SK-N-SH treated with all-trans-retinoic acid at 6 μM for 48 hours (cell line): ENCODE data around the gene ADAM19.

Source experiments
- ATAC-seq: fragments of 200-7000 bp; cut with Tn5 transposase; 3 replicates; pipeline ENCODE4 v1.9.1; 2020; ENCODE audit warnings: mild to moderate bottlenecking, moderate library complexity
- ARNTL ChIP-seq: fragments of 450-650 bp; formaldehyde crosslinking; IDR thresholded peaks from 2 replicates; pipeline ENCODE4 v1.5.0; 2020; ENCODE audit warnings: low read depth, mild to moderate bottlenecking, moderate library complexity, borderline replicate concordance
- BACH2 ChIP-seq: fragments of 250-450 bp; sonication (Bioruptor Pico); IDR thresholded peaks from 2 replicates; pipeline ENCODE4 v1.9.0; 2021; ENCODE audit warnings: mild to moderate bottlenecking, borderline replicate concordance
- CREB5 ChIP-seq: fragments of 250-450 bp; sonication (Bioruptor Pico); IDR thresholded peaks from 2 replicates; pipeline ENCODE4 v1.5.1; 2020; ENCODE audit warnings: low read depth, mild to moderate bottlenecking, moderate library complexity
- CSDC2 ChIP-seq: fragments of 250-450 bp; sonication (Bioruptor Pico); IDR thresholded peaks from 2 replicates; pipeline ENCODE4 v1.5.0; 2020; ENCODE audit warnings: mild to moderate bottlenecking, moderate library complexity
- CSRNP3 ChIP-seq: fragments of 250-450 bp; sonication (Bioruptor Pico); IDR thresholded peaks from 2 replicates; pipeline ENCODE4 v1.5.1; 2021; ENCODE audit warnings: mild to moderate bottlenecking, moderate library complexity
- ESRRG ChIP-seq: fragments of 250-450 bp; sonication (Bioruptor Pico); IDR thresholded peaks from 2 replicates; pipeline ENCODE4 v1.6.1; 2021; ENCODE audit warnings: mild to moderate bottlenecking
- GLIS3 ChIP-seq: fragments of 250-450 bp; sonication (Bioruptor Pico); IDR thresholded peaks from 2 replicates; pipeline ENCODE4 v1.5.0; 2020; ENCODE audit warnings: mild to moderate bottlenecking, moderate library complexity
- ISL1 ChIP-seq: fragments of 250-450 bp; sonication (Bioruptor Pico); IDR thresholded peaks from 2 replicates; pipeline ENCODE4 v2.1.2; 2022; ENCODE audit warnings: mild to moderate bottlenecking, moderate library complexity
- OSR1 ChIP-seq: fragments of 250-450 bp; sonication (Bioruptor Pico); IDR thresholded peaks from 2 replicates; pipeline ENCODE4 v1.8.0; 2022; ENCODE audit warnings: moderate library complexity, mild to moderate bottlenecking, inconsistent platforms
- PATZ1 ChIP-seq: fragments of 250-450 bp; sonication (Bioruptor Pico); IDR thresholded peaks from 2 replicates; pipeline ENCODE4 v1.8.0; 2020; ENCODE audit warnings: mild to moderate bottlenecking, moderate library complexity, borderline replicate concordance
- POU6F1 ChIP-seq: fragments of 250-450 bp; sonication (Bioruptor Pico); IDR thresholded peaks from 2 replicates; pipeline ENCODE4 v1.8.0; 2021; ENCODE audit warnings: low read depth, mild to moderate bottlenecking, moderate library complexity, borderline replicate concordance
- PPARA ChIP-seq: fragments of 250-450 bp; sonication (Bioruptor Pico); IDR thresholded peaks from 2 replicates; pipeline ENCODE4 v1.5.0; 2020; ENCODE audit warnings: mild to moderate bottlenecking, borderline replicate concordance
- RARB ChIP-seq: fragments of 250-450 bp; sonication (Bioruptor Pico); IDR thresholded peaks from 2 replicates; pipeline ENCODE4 v1.8.0; 2021; ENCODE audit warnings: mild to moderate bottlenecking, moderate library complexity
- SNAI2 ChIP-seq: fragments of 250-450 bp; sonication (Bioruptor Pico); IDR thresholded peaks from 2 replicates; pipeline ENCODE4 v1.5.0; 2020; ENCODE audit warnings: mild to moderate bottlenecking, moderate library complexity
- TCF4 ChIP-seq: fragments of 250-450 bp; sonication (Bioruptor Pico); IDR thresholded peaks from 2 replicates; pipeline ENCODE4 v1.8.0; 2021; ENCODE audit warnings: mild to moderate bottlenecking, moderate library complexity, borderline replicate concordance
- TOX ChIP-seq: fragments of 250-450 bp; sonication (Bioruptor Pico); IDR thresholded peaks from 2 replicates; pipeline ENCODE4 v1.8.0; 2021; ENCODE audit warnings: mild to moderate bottlenecking, moderate library complexity, borderline replicate concordance
- TSHZ2 ChIP-seq: fragments of 250-450 bp; sonication (Bioruptor Pico); IDR thresholded peaks from 2 replicates; pipeline ENCODE4 v1.5.0; 2020; ENCODE audit warnings: mild to moderate bottlenecking, moderate library complexity
- ZC3H10 ChIP-seq: fragments of 250-450 bp; sonication (Bioruptor Pico); IDR thresholded peaks from 2 replicates; pipeline ENCODE4 v1.5.1; 2021; ENCODE audit warnings: mild to moderate bottlenecking, moderate library complexity
- ZFP3 ChIP-seq: fragments of 250-450 bp; sonication (Bioruptor Pico); IDR thresholded peaks from 2 replicates; pipeline ENCODE4 v1.5.0; 2020; ENCODE audit warnings: mild to moderate bottlenecking, moderate library complexity
- ZFP30 ChIP-seq: fragments of 450-650 bp; formaldehyde crosslinking; IDR thresholded peaks from 2 replicates; pipeline ENCODE4 v1.5.0; 2022; ENCODE audit warnings: mild to moderate bottlenecking, moderate library complexity
- ZNF565 ChIP-seq: fragments of 450-650 bp; formaldehyde crosslinking; conservative IDR thresholded peaks from 2 replicates; pipeline ENCODE4 v1.5.0; 2020; ENCODE audit warnings: low read depth, mild to moderate bottlenecking, moderate library complexity
- ZNF70 ChIP-seq: fragments of 450-650 bp; formaldehyde crosslinking; IDR thresholded peaks from 2 replicates; pipeline ENCODE4 v1.5.0; 2020; ENCODE audit warnings: mild to moderate bottlenecking, moderate library complexity
- ZNF8 ChIP-seq: fragments of 450-650 bp; formaldehyde crosslinking; IDR thresholded peaks from 2 replicates; pipeline ENCODE4 v1.5.0; 2020; ENCODE audit warnings: mild to moderate bottlenecking, moderate library complexity

ADAM19 gene

GRCh38 chr5:157568222-157568621 lies 7.4 kb downstream of the ADAM19 start:
- ATAC-seq, result no peak
- TF ChIP-seq ZFP3 (CRISPR knock-in tag) (no peak), ZNF70 (CRISPR knock-in tag) (no peak), OSR1 (CRISPR knock-in tag) (no peak), CSDC2 (CRISPR knock-in tag) (no peak), CREB5 (no peak), ZNF565 (CRISPR knock-in tag) (no peak), ARNTL (no peak), ZFP30 (CRISPR knock-in tag) (no peak), RARB (CRISPR knock-in tag) (no peak), ESRRG (CRISPR knock-in tag) (no peak), TOX (CRISPR knock-in tag) (no peak), PATZ1 (CRISPR knock-in tag) (no peak), GLIS3 (CRISPR knock-in tag) (no peak), CSRNP3 (CRISPR knock-in tag) (no peak), ISL1 (no peak), BACH2 (CRISPR knock-in tag) (no peak), SNAI2 (CRISPR knock-in tag) (no peak), ZNF8 (no peak), PPARA (CRISPR knock-in tag) (no peak)

- no peak for ATAC-seq
- no peak for TF ChIP-seq PPARA (CRISPR knock-in tag)
- no peak for TF ChIP-seq TSHZ2
- TF ChIP-seq ARNTL, result no peak
- no peak for TF ChIP-seq TCF4 (CRISPR knock-in tag)
- no peak for TF ChIP-seq CREB5
- TF ChIP-seq TOX (CRISPR knock-in tag), result no peak
- TF ChIP-seq ZNF70 (CRISPR knock-in tag), result no peak
- no peak for TF ChIP-seq ZNF565 (CRISPR knock-in tag)
- TF ChIP-seq ESRRG (CRISPR knock-in tag), result no peak
- TF ChIP-seq PATZ1 (CRISPR knock-in tag), result no peak
- TF ChIP-seq ZFP30 (CRISPR knock-in tag), result no peak
- TF ChIP-seq ISL1, result no peak
- no peak for TF ChIP-seq ZC3H10
- TF ChIP-seq GLIS3 (CRISPR knock-in tag), result no peak
- TF ChIP-seq OSR1 (CRISPR knock-in tag), result no peak
- no peak for TF ChIP-seq POU6F1 (CRISPR knock-in tag)
Observed at GRCh38 chr5:157566902-157567489, 8.6 kb downstream of the ADAM19 start.
